Measurements from ENCODE around the gene ARL5A.

ARL5A gene

DNA sequence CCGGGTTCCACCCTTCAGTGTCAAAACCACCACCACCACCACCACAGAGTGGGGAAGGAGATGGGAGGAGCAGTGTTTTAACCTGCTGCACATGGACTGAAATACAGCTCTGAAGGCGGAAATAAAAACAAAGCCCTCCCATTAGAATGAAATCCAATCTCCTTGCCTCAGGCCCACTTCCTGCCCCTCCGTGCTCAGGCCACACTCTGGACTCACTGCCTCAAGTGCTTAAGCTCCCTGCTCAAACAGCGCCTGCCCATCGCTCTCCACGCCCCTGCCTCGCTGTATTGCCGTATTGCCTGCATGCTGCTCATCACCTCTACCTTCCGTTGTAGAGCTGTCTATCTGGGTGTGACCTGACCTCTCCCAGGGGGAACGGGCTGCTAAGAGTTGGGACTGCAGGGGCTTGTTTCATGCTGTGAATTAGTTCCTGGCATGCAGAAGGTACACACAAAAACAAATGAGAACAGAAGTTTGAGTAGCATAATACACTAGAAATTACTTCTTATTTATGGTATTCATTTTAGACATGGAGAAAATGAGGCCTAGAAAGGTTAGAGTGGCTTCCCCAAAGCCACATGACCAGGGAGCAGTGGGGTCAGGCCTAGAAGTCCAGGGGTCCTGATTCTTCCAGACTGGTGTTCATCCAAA lies 62.3 kb downstream of the ARL5A start:
- no peak for DNase-seq

- no peak for DNase-seq
These were observed 65.5 kb downstream of the ARL5A start for GRCh38 chr2:151762694-151763093.

- no peak for DNase-seq
These were observed 66.5 kb downstream of the ARL5A start for GRCh38 chr2:151761687-151762086.

DNA sequence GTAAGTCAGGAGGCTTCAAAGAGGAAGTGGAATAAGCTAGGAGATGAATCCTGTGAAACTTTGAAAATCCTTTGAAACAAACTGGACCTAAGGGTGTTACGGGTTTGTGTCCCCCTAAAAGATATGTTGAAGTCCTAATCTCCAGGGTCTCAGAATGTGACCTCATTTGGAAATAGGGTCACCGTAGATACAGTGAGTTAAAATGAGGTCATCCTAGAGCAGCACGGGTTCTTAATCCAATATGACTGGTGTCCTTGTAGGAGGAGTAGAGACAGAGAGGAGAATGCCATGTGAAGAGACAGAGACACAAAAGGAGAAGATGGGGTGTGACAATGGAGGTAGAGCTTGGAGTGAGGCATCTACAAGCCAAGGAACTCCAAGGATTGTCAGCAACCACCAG lies 67.0 kb downstream of the ARL5A start:
- no peak for DNase-seq

GRCh38 chr2:151760139-151760650 lies 68.0 kb downstream of the ARL5A start:
- DNase-seq = no peak

- DNase-seq = no peak
These were observed 69.5 kb downstream of the ARL5A start for GRCh38 chr2:151758744-151759143.

GRCh38 chr2:151757861-151758260 lies 70.4 kb downstream of the ARL5A start:
- DNase-seq = no peak

- no peak for DNase-seq
These were observed 71.4 kb downstream of the ARL5A start for GRCh38 chr2:151756820-151757219.

DNA sequence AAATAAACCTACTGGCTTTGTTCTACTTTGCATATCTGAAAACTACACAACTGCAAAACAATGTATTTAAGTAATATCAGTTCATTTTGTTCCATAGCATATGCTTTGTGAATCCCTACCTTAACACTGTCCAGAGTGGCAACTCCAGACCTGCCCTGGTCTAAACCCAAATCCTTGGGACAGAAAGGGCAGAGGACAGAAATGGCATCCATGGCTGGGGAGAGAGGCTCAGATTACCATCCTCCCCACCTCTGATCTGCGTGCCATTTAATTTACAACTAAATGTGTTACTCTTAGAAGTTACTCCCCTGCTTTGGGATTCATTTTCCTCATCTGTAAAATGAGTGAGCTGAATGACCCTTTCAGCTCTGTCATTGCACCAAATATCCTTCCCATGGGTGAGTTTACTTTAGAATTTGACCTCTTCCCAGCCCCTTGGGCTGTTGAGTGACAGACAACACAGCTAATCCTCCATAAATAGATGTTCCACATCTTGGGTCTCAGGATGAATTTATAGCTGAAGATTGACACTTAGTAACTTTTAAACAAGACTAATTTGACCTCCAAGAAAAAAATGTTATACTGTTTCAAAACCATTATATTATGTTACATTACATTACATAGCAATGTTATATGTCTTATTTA lies 73.8 kb downstream of the ARL5A start:
- no peak for DNase-seq

DNA sequence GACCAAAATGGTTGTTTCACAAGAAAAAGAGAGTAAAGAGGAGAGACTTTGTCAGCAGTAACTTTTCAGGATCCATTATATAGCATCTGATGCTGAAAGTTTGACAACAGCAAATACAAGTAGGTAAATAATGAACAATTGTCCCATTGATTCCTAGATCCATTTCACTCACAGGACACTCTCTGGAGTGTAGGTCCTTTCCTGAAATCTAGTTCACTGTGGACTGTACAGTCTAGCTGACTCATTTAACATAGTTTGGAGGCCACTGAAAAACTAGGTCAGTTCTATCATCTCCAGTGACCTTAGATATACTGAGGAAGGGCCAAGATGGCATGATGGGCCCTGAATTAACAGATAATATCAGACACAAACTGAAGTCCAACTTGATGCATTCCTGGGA lies 74.7 kb downstream of the ARL5A start:
- DNase-seq = no peak
